K562 (cell line): ENCODE results near the gene SCG3. TPM values are rescaled to one million over a fixed set of nuclear protein-coding genes. Genes with fewer than 3 reads are reported as not detected.

Source experiments
- ARID4B ChIP-seq: sonication (generic); formaldehyde crosslinking; IDR thresholded peaks from 2 replicates; pipeline ENCODE4 v1.8.0; 2022; ENCODE audit warnings: mild to moderate bottlenecking, missing genetic modification reagents
- CBX5 ChIP-seq: IDR thresholded peaks from 2 replicates; pipeline ENCODE4 v1.6.1; 2014; ENCODE audit warnings: low read depth, borderline replicate concordance
- DDX20 ChIP-seq: fragments of 450-650 bp; IDR thresholded peaks from 2 replicates; pipeline ENCODE4 v1.6.1; 2016; ENCODE audit warnings: missing genetic modification characterization, low read depth, mild to moderate bottlenecking, missing compliant biosample characterization, moderate library complexity
- HEY1 ChIP-seq: fragments of 250-450 bp; sonication (Bioruptor Pico); IDR thresholded peaks from 2 replicates; pipeline ENCODE4 v1.5.0; 2020; ENCODE audit warnings: mild to moderate bottlenecking, moderate library complexity, borderline replicate concordance
- HIVEP1 ChIP-seq: fragments of 250-450 bp; sonication (Bioruptor Pico); IDR thresholded peaks from 2 replicates; pipeline ENCODE4 v1.4.0; 2020; ENCODE audit warnings: mild to moderate bottlenecking
- KAT8 ChIP-seq: fragments of 450-650 bp; IDR thresholded peaks from 2 replicates; pipeline ENCODE4 v1.6.1; 2016; ENCODE audit warnings: low read depth, mild to moderate bottlenecking
- L3MBTL2 ChIP-seq: fragments of 450-650 bp; IDR thresholded peaks from 2 replicates; pipeline ENCODE4 v1.6.1; 2016; ENCODE audit warnings: mild to moderate bottlenecking, moderate library complexity
- LARP7 ChIP-seq: fragments of 450-650 bp; IDR thresholded peaks from 2 replicates; pipeline ENCODE4 v1.6.1; 2016
- LCOR ChIP-seq: sonication (generic); formaldehyde crosslinking; IDR thresholded peaks from 2 replicates; pipeline ENCODE4 v1.8.0; 2022; ENCODE audit warnings: mild to moderate bottlenecking, missing genetic modification reagents
- PHF8 ChIP-seq: fragments of 200-600 bp; sonication (generic); IDR thresholded peaks from 2 replicates; pipeline ENCODE4 v1.6.1; 2012; ENCODE audit warnings: mixed run types, mild to moderate bottlenecking, inconsistent platforms, low read length, moderate library complexity, borderline replicate concordance
- PKNOX1 ChIP-seq: fragments of 450-650 bp; IDR thresholded peaks from 2 replicates; pipeline ENCODE4 v1.6.1; 2016
- POLR2AphosphoS5 ChIP-seq: IDR thresholded peaks from 2 replicates; pipeline ENCODE4 v1.6.1; 2011; ENCODE audit warnings: mild to moderate bottlenecking, low read depth, low read length, moderate library complexity; ENCODE audit not compliant: control insufficient read depth, insufficient read depth
- RBFOX2 ChIP-seq: fragments of 200-400 bp; formaldehyde crosslinking; IDR thresholded peaks from 2 replicates; pipeline ENCODE4 v1.6.1; 2017; ENCODE audit warnings: low read depth, mild to moderate bottlenecking, low read length, moderate library complexity
- SMC3 ChIP-seq: conservative IDR thresholded peaks from 2 replicates; pipeline ENCODE4 v1.6.1; 2011; ENCODE audit warnings: low read depth, low read length, improper control_type of control experiment; ENCODE audit not compliant: insufficient read depth
- UBTF ChIP-seq, 2 experiments: IDR thresholded peaks; 2 replicates each; pipeline ENCODE4 v1.6.1; 2012; ENCODE audit warnings: improper control_type of control experiment in 2 of 2, low read depth in 2 of 2, low read length in 2 of 2, borderline replicate concordance in 1 of 2
- ZBTB2 ChIP-seq: fragments of 450-650 bp; IDR thresholded peaks from 2 replicates; pipeline ENCODE4 v1.6.1; 2016; ENCODE audit warnings: antibody characterized with exemption
- ZNF551 ChIP-seq: fragments of 250-450 bp; sonication (Bioruptor Pico); IDR thresholded peaks from 2 replicates; pipeline ENCODE4 v1.5.0; 2021; ENCODE audit warnings: mild to moderate bottlenecking, moderate library complexity
- ZZZ3 ChIP-seq: fragments of 450-650 bp; IDR thresholded peaks from 2 replicates; pipeline ENCODE4 v1.6.1; 2016; ENCODE audit warnings: antibody characterized with exemption, mild to moderate bottlenecking, moderate library complexity
- polyA plus RNA-seq, 8 experiments: library from polyadenylated mRNA; depleted of rRNA in 4 of 8; stranded (reverse) in 5 of 8; unstranded in 3 of 8; fragments of >200 nt; fragmentation: Nextera tagmentation in 2 of 8; fragmentation: Illumina TruSeq in 1 of 8; extraction: Ambion mirVana in 2 of 8; extraction: Trizol in 1 of 8; gene quantifications; 2 replicates each; pipeline versions ENCODE4 v1.2.1 to v1.2.3, GENCODE V29; 2011 to 2014; ENCODE audit warnings: inconsistent platforms in 1 of 8, missing spikeins in 1 of 8
- total RNA-seq, 7 experiments: library from RNA; depleted of rRNA in 6 of 7; stranded (reverse); fragments of >200 nt in 6 of 7; fragmentation: Illumina TruSeq in 2 of 7; extraction: Trizol in 2 of 7; gene quantifications; 2 replicates each; pipeline versions ENCODE4 v1.2.1 to v1.2.3, GENCODE V29; 2011 to 2021; ENCODE audit warnings: low replicate concordance in 1 of 7

The SCG3 gene
- total and polyA plus RNA-seq, 9 of the 15 experiments (the other 6 are each of a cell fraction or from before 2014, with no cell fraction given) = 13.0 to 43.8 (median 21.0) TPM

GRCh38 chr15:51751697-51752683, 70.7 kb downstream of the SCG3 start (continued):
- TF ChIP-seq L3MBTL2 = peak; percentile 79
- TF ChIP-seq HIVEP1 = no peak
- peak; percentile 38; the same call in 1 of the 2 replicates for TF ChIP-seq POLR2AphosphoS5
- no peak for TF ChIP-seq ZBTB2
- peak; percentile 53 for TF ChIP-seq RBFOX2
- 0 out of 2 replicates have a peak, but pooled peaks have one; percentile 17 for TF ChIP-seq ARID4B
- no peak for TF ChIP-seq DDX20
- peak; percentile 82 for TF ChIP-seq PKNOX1
- peak in 1 of 2 experiments; percentile 59; a peak in 2 of 4 replicates for TF ChIP-seq UBTF (IDR thresholded peaks at IDR 0.05; ENCODE audit: borderline replicate concordance in 1 of 2, low read depth in 2 of 2, low read length in 2 of 2)
- TF ChIP-seq HEY1 (CRISPR knock-in tag) = no peak
- TF ChIP-seq SMC3 = no peak
- no peak for TF ChIP-seq LCOR (CRISPR knock-in tag)
- TF ChIP-seq PHF8 = peak; percentile 33; the same call in 1 of the 2 replicates
- no peak for TF ChIP-seq ZNF551
- no peak for TF ChIP-seq ZZZ3
- no peak for TF ChIP-seq CBX5
- no peak for TF ChIP-seq LARP7
- TF ChIP-seq KAT8 = no peak
